NCI-H460 (cell line): ENCODE measurements around the gene NUDCD3. TPM values are rescaled to one million over a fixed set of nuclear protein-coding genes. Genes with fewer than 3 reads are reported as not detected.

Experiments
- DNase-seq: peaks from one replicate; pipeline ENCODE4 v3.0.0-alpha.2; 2016; ENCODE audit warnings: low read depth; ENCODE audit errors: extremely low read depth
- total RNA-seq: library from RNA; depleted of rRNA; stranded (reverse); fragments of >200 nt; shearing (Covaris generic); gene quantifications from 2 replicates; pipeline ENCODE4 v1.2.3, GENCODE V29; 2014

NUDCD3 gene
- total RNA-seq, 1 experiment from 2014 or later: 52.1 TPM

DNA sequence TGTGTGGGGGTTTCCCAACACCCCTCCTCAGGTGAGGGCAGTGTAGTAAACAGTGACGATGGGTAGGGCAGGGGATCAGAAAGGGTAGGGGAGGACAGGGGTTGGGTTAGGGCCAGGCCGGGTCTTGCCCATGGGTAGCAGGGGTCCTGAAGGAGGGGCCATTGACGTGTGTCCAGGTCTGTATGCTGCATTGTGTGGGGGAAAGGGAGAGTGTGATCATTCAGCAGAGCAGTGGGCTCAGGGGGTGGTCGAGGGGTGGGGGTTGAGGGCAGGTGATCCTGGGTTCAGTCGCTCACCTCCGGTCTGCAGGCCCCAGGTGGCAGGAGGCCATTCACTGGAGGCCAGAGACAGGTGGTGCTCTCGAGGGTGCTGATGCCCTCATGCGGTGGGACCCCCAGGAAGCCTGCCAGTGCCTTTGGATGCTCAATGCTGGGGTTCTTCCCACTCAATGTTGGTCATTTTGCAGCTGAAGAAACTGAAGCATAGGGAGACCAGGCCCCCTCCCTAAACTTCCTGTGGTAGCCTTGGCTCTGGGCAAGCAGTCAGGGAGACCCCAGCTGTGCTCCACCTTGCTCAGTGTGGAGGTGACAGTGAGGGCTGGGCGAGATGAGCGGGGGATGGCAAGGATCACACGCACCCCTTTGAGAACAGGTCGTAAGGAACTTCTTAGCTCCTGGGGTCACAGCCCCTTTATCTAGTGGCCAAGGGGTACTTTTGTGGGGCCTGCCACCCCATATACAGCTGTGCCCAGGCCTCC, 116.3 kb downstream of the NUDCD3 start:
- DNase-seq: no peak

- DNase-seq: no peak
Observed at GRCh38 chr7:44373418-44373740, 117.1 kb downstream of the NUDCD3 start.

DNA sequence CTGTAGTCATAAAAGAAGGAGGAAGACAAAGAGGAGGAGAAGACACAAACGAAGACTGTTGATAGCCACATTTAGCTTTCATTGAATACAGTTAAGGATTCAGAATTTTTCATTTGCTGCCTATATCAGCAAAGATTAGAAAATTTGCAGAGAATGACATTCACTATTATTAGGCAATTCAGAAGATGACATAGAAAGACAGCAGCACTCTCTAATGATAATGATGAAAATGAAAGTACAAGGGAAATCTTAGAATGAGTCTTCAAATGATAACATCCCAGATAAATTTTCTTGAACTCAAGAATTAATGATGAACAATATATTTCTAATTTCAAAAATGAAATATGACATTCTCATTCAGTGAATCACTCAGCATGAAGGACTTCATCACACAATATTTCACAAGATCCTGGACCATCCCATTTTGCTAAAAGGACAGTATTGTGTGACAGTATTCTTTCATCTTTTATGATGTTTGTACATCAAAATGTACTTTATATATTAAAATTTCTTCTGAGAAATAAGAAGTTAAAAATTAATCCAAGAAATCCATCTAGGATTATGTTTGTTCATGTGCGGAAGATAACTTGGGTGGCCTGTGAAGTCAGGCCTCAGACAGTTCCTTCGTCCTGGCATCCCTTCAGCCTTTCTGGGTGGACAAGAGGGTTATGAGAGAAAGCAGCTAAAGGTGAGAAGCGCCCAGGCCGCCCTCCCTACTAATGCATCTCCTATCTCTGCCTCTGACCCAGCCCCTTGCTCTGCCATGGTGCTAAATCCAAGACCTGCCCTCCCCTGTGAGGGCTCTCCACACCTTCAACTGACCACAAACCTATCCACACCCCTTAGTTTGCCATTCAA, 117.7 kb downstream of the NUDCD3 start:
- DNase-seq: no peak

GRCh38 chr7:44368885-44369284, 121.6 kb downstream of the NUDCD3 start:
- DNase-seq: no peak

DNA sequence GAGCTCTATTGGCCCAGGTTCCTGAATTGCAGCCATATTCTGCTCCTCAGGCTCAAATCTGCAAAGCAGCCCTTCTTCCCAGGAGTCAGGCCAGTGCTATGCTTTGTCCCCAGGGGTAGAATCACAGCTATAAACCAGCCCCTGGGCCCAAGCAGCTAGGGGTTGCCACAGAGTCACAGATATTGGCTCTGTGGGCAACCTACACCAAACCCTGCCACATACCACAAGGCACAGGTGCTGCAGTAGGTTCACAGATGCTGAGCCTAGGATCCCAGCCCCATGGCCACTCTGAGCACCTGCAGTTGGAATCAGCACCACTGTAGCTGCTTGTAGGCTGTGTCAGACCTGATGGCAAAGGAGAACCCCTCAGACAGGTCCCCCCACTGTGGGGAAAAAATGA, 122.0 kb downstream of the NUDCD3 start:
- no peak for DNase-seq

DNA sequence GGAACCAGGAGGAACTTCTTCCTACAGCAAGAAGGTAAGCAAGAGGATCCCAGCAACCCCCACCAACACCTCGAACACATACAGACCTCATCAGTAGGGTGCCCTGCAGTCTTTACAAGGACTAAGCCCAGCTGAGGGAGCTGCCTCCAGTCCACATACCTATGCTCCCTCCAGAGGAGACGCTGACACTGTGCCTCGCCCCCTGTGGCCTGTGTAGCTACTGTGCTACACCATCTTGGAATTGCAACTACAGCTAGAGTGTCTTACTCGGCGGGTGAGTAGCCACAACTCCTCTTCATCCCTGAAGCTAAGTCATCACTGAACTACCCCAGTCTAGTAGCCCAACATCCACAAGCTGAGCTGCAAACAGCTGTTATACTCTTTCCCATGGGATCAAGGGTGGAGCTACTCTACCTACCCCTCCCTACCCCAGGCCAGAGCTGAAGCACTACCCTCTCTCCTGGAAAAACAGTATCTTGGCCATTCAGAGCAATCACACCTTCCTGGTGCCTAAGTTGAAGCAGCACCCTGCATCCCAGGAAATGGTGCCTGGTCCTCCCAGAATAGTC, 122.9 kb downstream of the NUDCD3 start:
- no peak for DNase-seq

- DNase-seq: no peak
Observed at GRCh38 chr7:44366986-44367385, 123.5 kb downstream of the NUDCD3 start.

DNA sequence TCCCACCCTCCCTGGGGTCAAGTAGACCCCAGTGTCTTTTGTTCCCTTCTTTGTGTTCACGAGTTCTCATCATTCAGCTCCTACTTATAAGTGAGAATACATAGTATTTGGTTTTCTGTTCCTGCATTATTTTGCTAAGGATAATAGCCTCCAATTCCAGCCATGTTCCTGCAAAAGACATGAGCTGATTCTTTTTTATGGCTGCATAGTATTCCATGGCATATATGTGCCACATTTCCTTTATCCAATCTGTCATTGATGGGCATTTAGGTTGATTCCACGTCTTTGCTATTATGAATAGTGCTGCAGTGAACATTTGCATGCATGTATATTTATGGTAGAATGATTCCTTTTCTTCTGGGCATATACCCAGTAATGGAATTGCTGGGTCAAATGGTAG, 136.8 kb downstream of the NUDCD3 start:
- no peak for DNase-seq

GRCh38 chr7:44348851-44349781, 141.3 kb downstream of the NUDCD3 start:
- DNase-seq: no peak

DNA sequence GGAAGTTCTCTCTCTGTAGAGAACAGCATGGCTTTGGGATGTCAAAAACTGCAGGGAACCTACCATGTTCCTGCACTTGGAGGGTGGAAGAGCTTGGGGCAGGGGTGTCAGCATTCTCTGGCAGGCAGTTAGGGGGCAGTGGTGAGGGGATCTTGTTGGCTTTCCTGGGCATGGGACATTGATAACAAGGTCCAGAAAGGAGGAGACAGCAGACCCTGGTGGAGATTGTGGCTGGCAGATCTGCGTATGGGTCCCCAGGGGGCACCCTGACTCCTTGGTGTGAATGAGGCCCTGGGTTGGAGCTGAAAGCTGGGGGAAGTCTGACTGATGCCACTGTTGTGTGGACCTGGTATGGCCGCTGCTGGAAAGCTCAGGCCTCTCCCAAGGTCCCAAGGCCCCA, 142.2 kb downstream of the NUDCD3 start:
- DNase-seq: no peak

DNA sequence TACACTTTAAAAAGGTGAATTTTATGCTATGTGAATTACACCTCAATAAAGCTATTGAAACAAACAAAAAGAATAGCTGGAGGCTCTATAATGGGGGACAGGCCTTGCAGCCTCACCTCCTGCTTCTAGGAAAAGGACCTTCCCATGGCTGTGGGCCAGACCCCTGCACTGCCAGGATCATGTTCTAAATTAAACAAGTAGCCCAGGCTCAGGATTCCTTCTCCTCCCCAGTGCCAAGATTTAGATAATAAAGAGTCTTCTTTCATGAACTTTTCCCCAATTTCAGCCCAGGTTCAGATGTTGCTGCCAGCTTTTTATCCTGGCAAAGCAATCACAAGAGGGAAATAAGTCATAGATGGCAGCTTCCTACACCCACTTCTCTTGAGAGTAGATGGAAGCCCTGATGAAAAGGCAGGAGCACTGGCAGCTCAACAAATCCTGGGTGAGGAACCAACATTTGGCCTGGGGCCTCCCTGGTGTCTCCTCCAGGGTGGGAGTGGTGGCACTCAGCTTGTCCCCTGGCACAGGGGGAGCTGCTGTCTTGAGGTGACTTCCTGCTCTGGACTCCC, 142.8 kb downstream of the NUDCD3 start:
- DNase-seq: no peak

DNA sequence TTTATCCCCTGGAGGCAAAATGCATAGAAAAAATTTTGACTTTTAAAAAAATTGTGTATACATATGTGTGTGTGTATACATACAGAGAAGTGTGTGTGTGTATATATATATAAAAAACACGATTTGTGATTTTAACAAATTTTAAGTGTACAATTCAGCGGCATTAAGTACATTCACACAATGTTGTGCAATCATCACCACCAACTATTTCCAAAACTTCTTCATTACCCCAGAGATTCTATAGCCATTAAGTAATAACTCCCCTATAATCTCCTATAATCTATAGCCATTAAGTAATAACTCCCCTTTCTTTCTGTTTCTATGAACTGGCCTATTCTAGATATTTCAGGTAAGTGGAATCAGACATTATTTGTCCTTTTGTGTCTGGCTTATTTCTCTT, 144.4 kb downstream of the NUDCD3 start:
- no peak for DNase-seq

- no peak for DNase-seq
Observed at GRCh38 chr7:44341401-44341800, 149.1 kb downstream of the NUDCD3 start.

DNA sequence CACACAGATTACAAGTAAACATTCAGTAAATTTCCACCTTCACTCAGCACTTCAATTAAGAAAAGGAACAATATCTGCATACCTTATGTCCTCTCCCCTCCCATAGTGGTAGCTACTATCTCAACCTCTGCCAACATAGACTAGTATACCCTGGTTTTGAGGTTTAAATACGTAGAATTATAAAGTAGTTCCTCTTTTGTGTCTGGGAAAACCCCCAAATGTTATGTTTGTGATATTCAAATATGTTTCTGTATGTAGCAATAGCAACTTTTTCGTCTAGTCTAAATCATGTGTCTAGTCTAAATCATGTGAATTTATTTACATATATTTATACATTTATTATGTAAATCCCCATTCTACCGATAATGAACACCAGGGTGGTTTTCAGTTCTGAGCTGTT, 151.9 kb downstream of the NUDCD3 start:
- DNase-seq: no peak

GRCh38 chr7:44336491-44336890, 154.0 kb downstream of the NUDCD3 start:
- DNase-seq: no peak

DNA sequence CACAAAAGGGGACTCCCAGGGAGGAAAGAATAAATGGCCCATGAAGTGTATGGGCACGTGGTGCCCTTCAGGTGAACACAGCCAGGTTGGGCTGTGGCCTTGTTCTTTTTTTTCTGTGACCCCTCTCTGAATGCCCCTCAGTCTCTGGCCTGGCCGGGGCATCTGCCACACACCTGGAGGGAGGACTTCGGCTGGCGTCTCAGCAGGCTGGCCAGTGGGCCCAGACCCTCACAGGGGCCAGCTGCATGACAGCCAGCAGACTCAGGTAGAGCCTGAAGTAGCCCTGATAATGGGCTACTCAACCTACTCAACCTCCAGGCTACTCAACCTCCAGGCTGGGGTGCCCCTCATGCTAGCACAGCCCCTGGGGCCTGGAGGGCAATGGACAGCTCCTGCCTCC, 155.3 kb downstream of the NUDCD3 start:
- DNase-seq: no peak

GRCh38 chr7:44334734-44335097, 155.7 kb downstream of the NUDCD3 start:
- DNase-seq: no peak

DNA sequence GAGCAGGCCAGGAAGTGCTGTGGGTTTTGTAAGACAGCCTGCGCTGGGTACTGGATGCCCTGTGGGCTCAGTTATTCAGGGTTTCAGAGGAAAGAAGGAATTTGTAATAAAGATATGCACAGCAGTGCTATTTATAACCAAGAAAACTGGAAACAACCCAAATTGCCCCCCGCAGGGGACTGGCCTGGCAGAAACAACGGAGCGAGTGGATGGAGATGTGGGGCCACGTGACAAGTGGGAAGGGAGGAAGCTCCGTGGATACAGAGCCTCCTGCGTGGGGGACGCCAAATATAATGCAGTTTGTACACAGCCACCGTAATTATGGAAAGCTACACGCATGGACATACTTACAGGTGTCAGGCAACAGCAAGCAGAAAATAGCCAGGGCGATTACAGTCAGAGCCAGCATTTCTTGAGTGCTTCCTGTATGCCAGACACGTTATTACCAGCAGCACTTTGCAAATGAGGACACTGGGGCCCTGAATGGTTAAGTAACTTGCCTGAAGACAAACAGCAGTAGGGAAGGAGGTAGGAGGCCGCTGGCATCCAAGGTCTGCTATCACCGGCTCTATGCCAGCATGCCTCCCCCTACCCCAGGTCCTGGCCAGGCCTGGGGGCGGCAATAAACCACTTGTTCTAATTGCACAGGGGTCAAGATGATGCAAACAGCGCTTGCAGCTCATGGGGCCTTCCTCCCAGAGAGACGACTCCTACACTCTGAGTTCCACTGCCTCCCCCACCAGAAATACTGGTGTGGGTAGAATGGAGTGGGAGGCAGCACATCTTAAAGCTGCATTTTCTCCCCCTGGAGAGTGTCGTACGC, 156.3 kb downstream of the NUDCD3 start:
- no peak for DNase-seq

DNA sequence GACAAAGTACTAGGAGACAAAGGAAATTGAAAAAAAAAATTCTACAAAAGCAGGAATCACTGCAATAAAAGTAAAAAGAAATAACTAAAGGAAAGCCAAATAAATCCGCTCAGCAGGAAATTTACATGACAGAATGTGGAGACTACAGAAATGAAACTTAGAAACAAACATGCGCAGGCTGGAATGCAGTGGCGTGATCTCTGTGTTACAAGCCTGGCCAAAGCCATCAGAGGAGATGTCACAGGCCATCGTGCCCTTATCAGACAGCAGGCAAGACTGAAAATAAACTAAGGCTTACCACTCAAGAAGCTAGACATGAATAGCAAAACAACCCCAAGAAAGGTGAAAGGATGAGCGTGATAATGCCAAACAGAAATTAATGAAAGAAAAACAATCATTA, 158.8 kb downstream of the NUDCD3 start:
- DNase-seq: no peak

DNA sequence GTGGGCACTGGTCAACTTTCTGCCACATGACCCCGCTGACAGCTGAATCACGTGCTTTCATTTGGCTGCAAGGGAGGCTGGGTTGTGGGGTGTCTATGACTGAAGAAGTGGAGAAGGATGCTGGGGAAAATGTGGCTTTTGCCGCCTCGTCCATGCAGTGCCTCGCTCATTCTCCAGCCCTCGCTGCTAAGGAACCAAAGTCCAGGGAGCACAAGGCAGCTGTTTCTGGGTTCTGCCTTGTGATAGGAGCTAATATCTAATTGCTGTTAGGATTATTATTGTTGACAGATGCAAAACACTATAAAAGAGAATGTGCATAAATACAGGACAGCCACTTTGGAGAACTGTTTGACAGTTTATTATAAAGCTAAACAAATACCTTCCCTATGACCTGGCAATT, 160.1 kb downstream of the NUDCD3 start:
- DNase-seq: no peak
